ENCODE results near the gene IGFL4. TPM values are rescaled to one million over a fixed set of nuclear protein-coding genes. Genes with fewer than 3 reads are reported as not detected.

Gene IGFL4
- total and polyA plus RNA-seq, 2 of the 8 experiments (the other 6 are each of a cell fraction or from before 2014, with no cell fraction given) = 0.05 to 0.11 TPM

DNA sequence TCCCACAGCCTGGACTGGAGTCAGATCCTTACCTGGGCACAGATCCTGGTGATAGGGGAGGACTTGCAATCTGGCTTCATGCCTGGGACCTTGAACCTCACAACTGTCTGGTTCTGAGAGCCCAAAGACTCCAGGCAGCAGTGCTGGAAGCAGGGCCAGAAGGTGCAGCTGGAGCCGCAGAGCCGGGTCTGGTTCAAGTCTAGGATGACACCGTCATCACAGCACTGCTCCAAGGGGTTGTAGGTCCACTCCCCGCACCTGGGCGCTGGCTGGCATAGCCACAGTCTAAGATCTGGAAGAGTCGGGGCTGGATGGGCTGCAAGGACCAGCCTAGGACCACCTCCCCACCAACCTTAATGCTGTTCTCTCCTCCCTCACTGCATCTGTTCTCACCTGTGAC lies 677 bp downstream of the IGFL4 start (continued):
- TF ChIP-seq TEAD4 (IDR thresholded peaks at IDR 0.05; ENCODE audit: low read depth, low read length) = no peak
- TF ChIP-seq CBX8 (IDR thresholded peaks at IDR 0.05; ENCODE audit: borderline replicate concordance, low read depth, low read length) = no peak
- no peak for TF ChIP-seq CTCF (IDR thresholded peaks at IDR 0.05; ENCODE audit: control extremely low read depth in 1 of 3, insufficient read depth in 1 of 3, low read depth in 1 of 3, low read length in 3 of 3)
- TF ChIP-seq RXRA (IDR thresholded peaks at IDR 0.05; ENCODE audit: insufficient read depth, low read depth, low read length) = no peak
- no peak for TF ChIP-seq SIRT6 (IDR thresholded peaks at IDR 0.05; ENCODE audit: low read length)
- no peak for TF ChIP-seq ATF2 (IDR thresholded peaks at IDR 0.05; ENCODE audit: low read length)
